GM12878 (cell line): Measurements from ENCODE around the gene GABRP. TPM values are rescaled to one million over a fixed set of nuclear protein-coding genes. Genes with fewer than 3 reads are reported as not detected.

ENCODE experiments used
- MEF2B ChIP-seq: fragments of 450-650 bp; IDR thresholded peaks from 2 replicates; pipeline ENCODE4 v1.6.1; 2018; ENCODE audit warnings: mild to moderate bottlenecking, moderate library complexity; ENCODE audit not compliant: partially characterized antibody, poor library complexity, severe bottlenecking
- POLR2AphosphoS2 ChIP-seq: IDR thresholded peaks from 2 replicates; pipeline ENCODE4 v1.6.1; 2011; ENCODE audit warnings: low read depth, mild to moderate bottlenecking, low read length, improper control_type of control experiment, moderate library complexity
- SRF ChIP-seq, 2 experiments: IDR thresholded peaks; 2 replicates each; pipeline ENCODE4 v1.6.1; 2011; ENCODE audit warnings: low read depth in 2 of 2, low read length in 2 of 2, mild to moderate bottlenecking in 1 of 2, moderate library complexity in 1 of 2
- SUPT20H ChIP-seq: IDR thresholded peaks from 2 replicates; pipeline ENCODE4 v1.6.1; 2011; ENCODE audit warnings: low read depth, mild to moderate bottlenecking, low read length, moderate library complexity, borderline replicate concordance; ENCODE audit not compliant: control insufficient read depth
- polyA plus RNA-seq, 11 experiments: library from polyadenylated mRNA; depleted of rRNA in 4 of 11; unstranded in 6 of 11; stranded (reverse) in 5 of 11; fragments of >200 nt; fragmentation: Nextera tagmentation in 4 of 11; fragmentation: Illumina TruSeq in 1 of 11; extraction: Ambion mirVana in 4 of 11; extraction: Trizol in 1 of 11; gene quantifications; 1 replicate in 1 of 11; 2 replicates in 10 of 11; pipeline versions ENCODE4 v1.2.1 to v1.2.3, GENCODE V29; 2011 to 2016; ENCODE audit warnings: inconsistent platforms in 2 of 11, missing spikeins in 2 of 11, low read depth in 1 of 11
- total RNA-seq, 4 experiments: library from RNA; depleted of rRNA in 3 of 4; stranded (reverse); fragments of >200 nt in 3 of 4; fragmentation: Illumina TruSeq in 1 of 4; extraction: Trizol in 1 of 4; gene quantifications; 2 replicates each; pipeline versions ENCODE4 v1.2.1 to v1.2.3, GENCODE V29; 2013 to 2021
- TF ChIP-seq, protein P1 (sequence below): fragments of 450-650 bp; IDR thresholded peaks from 2 replicates; pipeline ENCODE4 v1.6.1; 2017; ENCODE audit warnings: mild to moderate bottlenecking, moderate library complexity
- TF ChIP-seq, protein P2 (sequence below): IDR thresholded peaks from 2 replicates; pipeline ENCODE4 v1.6.1; 2011; ENCODE audit warnings: borderline replicate concordance, low read depth, mild to moderate bottlenecking, moderate library complexity, low read length; ENCODE audit not compliant: insufficient read depth, poor library complexity, severe bottlenecking

GABRP gene
- total and polyA plus RNA-seq, 10 of the 15 experiments (the other 5 are each of a cell fraction or from before 2014, with no cell fraction given), result 0.04 TPM; not detected in 9

DNA sequence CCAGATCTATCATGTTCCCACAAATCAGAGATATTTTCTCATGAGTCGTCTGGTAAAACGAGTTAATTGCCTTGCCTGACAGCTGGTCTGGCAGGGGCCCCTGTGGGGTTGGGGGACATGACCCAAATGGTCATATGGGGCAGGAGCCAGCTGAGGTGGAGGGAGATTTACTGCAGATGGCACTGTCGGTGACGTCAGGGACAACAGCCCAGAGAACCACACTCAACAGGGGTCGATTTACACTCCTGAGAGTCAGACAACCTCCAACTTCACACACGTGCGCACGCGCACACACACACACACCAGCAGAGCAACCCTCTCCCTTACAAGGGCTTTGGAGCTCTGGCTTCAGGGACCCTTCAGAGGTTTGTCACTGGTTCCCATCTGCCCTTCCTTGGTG is 23.4 kb upstream of the GABRP start (continued):
- TF ChIP-seq SUPT20H (no peak), SRF (IDR thresholded peaks at IDR 0.05; ENCODE audit: low read depth in 2 of 2, low read length in 2 of 2) (no peak), POLR2AphosphoS2 (no peak), MEF2B (no peak)
- TF ChIP-seq, protein P1, sequence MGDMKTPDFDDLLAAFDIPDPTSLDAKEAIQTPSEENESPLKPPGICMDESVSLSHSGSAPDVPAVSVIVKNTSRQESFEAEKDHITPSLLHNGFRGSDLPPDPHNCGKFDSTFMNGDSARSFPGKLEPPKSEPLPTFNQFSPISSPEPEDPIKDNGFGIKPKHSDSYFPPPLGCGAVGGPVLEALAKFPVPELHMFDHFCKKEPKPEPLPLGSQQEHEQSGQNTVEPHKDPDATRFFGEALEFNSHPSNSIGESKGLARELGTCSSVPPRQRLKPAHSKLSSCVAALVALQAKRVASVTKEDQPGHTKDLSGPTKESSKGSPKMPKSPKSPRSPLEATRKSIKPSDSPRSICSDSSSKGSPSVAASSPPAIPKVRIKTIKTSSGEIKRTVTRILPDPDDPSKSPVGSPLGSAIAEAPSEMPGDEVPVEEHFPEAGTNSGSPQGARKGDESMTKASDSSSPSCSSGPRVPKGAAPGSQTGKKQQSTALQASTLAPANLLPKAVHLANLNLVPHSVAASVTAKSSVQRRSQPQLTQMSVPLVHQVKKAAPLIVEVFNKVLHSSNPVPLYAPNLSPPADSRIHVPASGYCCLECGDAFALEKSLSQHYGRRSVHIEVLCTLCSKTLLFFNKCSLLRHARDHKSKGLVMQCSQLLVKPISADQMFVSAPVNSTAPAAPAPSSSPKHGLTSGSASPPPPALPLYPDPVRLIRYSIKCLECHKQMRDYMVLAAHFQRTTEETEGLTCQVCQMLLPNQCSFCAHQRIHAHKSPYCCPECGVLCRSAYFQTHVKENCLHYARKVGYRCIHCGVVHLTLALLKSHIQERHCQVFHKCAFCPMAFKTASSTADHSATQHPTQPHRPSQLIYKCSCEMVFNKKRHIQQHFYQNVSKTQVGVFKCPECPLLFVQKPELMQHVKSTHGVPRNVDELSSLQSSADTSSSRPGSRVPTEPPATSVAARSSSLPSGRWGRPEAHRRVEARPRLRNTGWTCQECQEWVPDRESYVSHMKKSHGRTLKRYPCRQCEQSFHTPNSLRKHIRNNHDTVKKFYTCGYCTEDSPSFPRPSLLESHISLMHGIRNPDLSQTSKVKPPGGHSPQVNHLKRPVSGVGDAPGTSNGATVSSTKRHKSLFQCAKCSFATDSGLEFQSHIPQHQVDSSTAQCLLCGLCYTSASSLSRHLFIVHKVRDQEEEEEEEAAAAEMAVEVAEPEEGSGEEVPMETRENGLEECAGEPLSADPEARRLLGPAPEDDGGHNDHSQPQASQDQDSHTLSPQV, result no peak
- TF ChIP-seq, protein P2, sequence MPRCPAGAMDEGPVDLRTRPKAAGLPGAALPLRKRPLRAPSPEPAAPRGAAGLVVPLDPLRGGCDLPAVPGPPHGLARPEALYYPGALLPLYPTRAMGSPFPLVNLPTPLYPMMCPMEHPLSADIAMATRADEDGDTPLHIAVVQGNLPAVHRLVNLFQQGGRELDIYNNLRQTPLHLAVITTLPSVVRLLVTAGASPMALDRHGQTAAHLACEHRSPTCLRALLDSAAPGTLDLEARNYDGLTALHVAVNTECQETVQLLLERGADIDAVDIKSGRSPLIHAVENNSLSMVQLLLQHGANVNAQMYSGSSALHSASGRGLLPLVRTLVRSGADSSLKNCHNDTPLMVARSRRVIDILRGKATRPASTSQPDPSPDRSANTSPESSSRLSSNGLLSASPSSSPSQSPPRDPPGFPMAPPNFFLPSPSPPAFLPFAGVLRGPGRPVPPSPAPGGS, result no peak
